ENCODE results near the gene ZDHHC5. TPM values are rescaled to one million over a fixed set of nuclear protein-coding genes. Genes with fewer than 3 reads are reported as not detected.
"Not testable (repeated sequence)": the region's sequence is repeated elsewhere in the genome, so short reads cannot be mapped to it uniquely, and the experiment has no call there.

ZDHHC5 gene
- total RNA-seq, 1 donor from 2014 or later, result 19.3 TPM

- H3K27ac ChIP-seq (ENCODE audit: low read depth, low read length), result peak within 1 kb of the TSS; percentile 84
- H3K4me1 ChIP-seq (ENCODE audit: control insufficient read depth in 3 of 3, insufficient read depth in 3 of 3, low read length in 3 of 3), result peaks cover 25 to 34% (median 26%) of the 10 kb centered on the region in 3 donors
- H3K4me3 ChIP-seq (ENCODE audit: low read length in 3 of 3), result peak within 1 kb of the TSS; percentile 97 to 100 (median 98)
- H3K9me3 ChIP-seq (ENCODE audit: control insufficient read depth in 3 of 3, low read length in 3 of 3), result no peaks in the 10 kb centered on the region
- peak within 1 kb of the TSS; percentile 85 to 99 (median 94) for H3K9ac ChIP-seq (ENCODE audit: low read depth in 1 of 3, low read length in 3 of 3)
- H3K36me3 ChIP-seq (ENCODE audit: control insufficient read depth in 3 of 3, insufficient read depth in 3 of 3, low read length in 3 of 3), result no peaks in the 10 kb centered on the region
- H3K27me3 ChIP-seq (ENCODE audit: control insufficient read depth in 3 of 3, insufficient read depth in 3 of 3, low read length in 3 of 3), result no peaks in the 10 kb centered on the region
Observed at GRCh38 chr11:57712256-57713150, 44.6 kb downstream of the ZDHHC5 start, which contains the start of gene TMX2. Gene TMX2, plus strand, starts transcription at chr11:57712593. Its CDS starts 26 bp downstream, at chr11:57712619.

GRCh38 chr11:57713835-57714234 lies 45.9 kb downstream of the ZDHHC5 start:
- Histone ChIP-seq H3K36me3 (ENCODE audit: control insufficient read depth in 3 of 3, insufficient read depth in 3 of 3, low read length in 3 of 3) (peaks cover 0 to 2% (median 0%) of the 10 kb centered on the region in 3 donors), H3K4me1 (ENCODE audit: control insufficient read depth in 3 of 3, insufficient read depth in 3 of 3, low read length in 3 of 3) (peaks cover 25 to 32% (median 26%) of the 10 kb centered on the region in 3 donors), H3K27me3 (ENCODE audit: control insufficient read depth in 3 of 3, insufficient read depth in 3 of 3, low read length in 3 of 3) (no peaks in the 10 kb centered on the region), H3K9me3 (ENCODE audit: control insufficient read depth in 3 of 3, low read length in 3 of 3) (no peaks in the 10 kb centered on the region), H3K9ac (ENCODE audit: low read depth in 1 of 3, low read length in 3 of 3) (peak overlapping the region; percentile 82 to 99 (median 94)), H3K27ac (ENCODE audit: low read depth, low read length) (no peak overlapping the region), H3K4me3 (ENCODE audit: low read length in 3 of 3) (peak overlapping the region; percentile 97 to 100 (median 98))

- H3K9me3 ChIP-seq (ENCODE audit: control insufficient read depth in 3 of 3, low read length in 3 of 3); H3K36me3 ChIP-seq (ENCODE audit: control insufficient read depth in 3 of 3, insufficient read depth in 3 of 3, low read length in 3 of 3); H3K4me3 ChIP-seq (ENCODE audit: low read length in 3 of 3); H3K27me3 ChIP-seq (ENCODE audit: control insufficient read depth in 3 of 3, insufficient read depth in 3 of 3, low read length in 3 of 3); H3K27ac ChIP-seq (ENCODE audit: low read depth, low read length); H3K9ac ChIP-seq (ENCODE audit: low read depth in 1 of 3, low read length in 3 of 3): not testable (repeated sequence)
- peaks cover 14 to 18% (median 16%) of the 10 kb centered on the region in 3 donors for H3K4me1 ChIP-seq (ENCODE audit: control insufficient read depth in 3 of 3, insufficient read depth in 3 of 3, low read length in 3 of 3)
Observed at GRCh38 chr11:57716726-57717125, 48.8 kb downstream of the ZDHHC5 start.

- no peak overlapping the region for H3K9ac ChIP-seq (ENCODE audit: low read depth in 1 of 3, low read length in 3 of 3)
Observed at GRCh38 chr11:57727185-57727584, 59.3 kb downstream of the ZDHHC5 start.

GRCh38 chr11:57728829-57729228 lies 60.9 kb downstream of the ZDHHC5 start:
- H3K9me3 ChIP-seq (ENCODE audit: control insufficient read depth in 3 of 3, low read length in 3 of 3), result no peaks in the 10 kb centered on the region
- no peaks in the 10 kb centered on the region for H3K27me3 ChIP-seq (ENCODE audit: control insufficient read depth in 3 of 3, insufficient read depth in 3 of 3, low read length in 3 of 3)
- no peak overlapping the region for H3K4me3 ChIP-seq (ENCODE audit: low read length in 3 of 3)
- H3K9ac ChIP-seq (ENCODE audit: low read depth in 1 of 3, low read length in 3 of 3), result no peak overlapping the region
- H3K27ac ChIP-seq (ENCODE audit: low read depth, low read length), result no peak overlapping the region
- H3K36me3 ChIP-seq (ENCODE audit: control insufficient read depth in 3 of 3, insufficient read depth in 3 of 3, low read length in 3 of 3), result no peaks in the 10 kb centered on the region
- H3K4me1 ChIP-seq (ENCODE audit: control insufficient read depth in 3 of 3, insufficient read depth in 3 of 3, low read length in 3 of 3), result no peaks in the 10 kb centered on the region

More at GRCh38 chr11:57727185-57727584, 59.3 kb downstream of the ZDHHC5 start:
- Histone ChIP-seq H3K27ac (ENCODE audit: low read depth, low read length) (no peak overlapping the region), H3K27me3 (ENCODE audit: control insufficient read depth in 3 of 3, insufficient read depth in 3 of 3, low read length in 3 of 3) (no peaks in the 10 kb centered on the region), H3K9me3 (ENCODE audit: control insufficient read depth in 3 of 3, low read length in 3 of 3) (no peaks in the 10 kb centered on the region), H3K36me3 (ENCODE audit: control insufficient read depth in 3 of 3, insufficient read depth in 3 of 3, low read length in 3 of 3) (no peaks in the 10 kb centered on the region), H3K4me1 (ENCODE audit: control insufficient read depth in 3 of 3, insufficient read depth in 3 of 3, low read length in 3 of 3) (no peaks in the 10 kb centered on the region), H3K4me3 (ENCODE audit: low read length in 3 of 3) (no peak overlapping the region)

GRCh38 chr11:57729479-57729878 lies 61.6 kb downstream of the ZDHHC5 start:
- Histone ChIP-seq H3K9me3 (ENCODE audit: control insufficient read depth in 3 of 3, low read length in 3 of 3) (no peaks in the 10 kb centered on the region), H3K4me1 (ENCODE audit: control insufficient read depth in 3 of 3, insufficient read depth in 3 of 3, low read length in 3 of 3) (no peaks in the 10 kb centered on the region), H3K4me3 (ENCODE audit: low read length in 3 of 3) (no peak overlapping the region), H3K9ac (ENCODE audit: low read depth in 1 of 3, low read length in 3 of 3) (no peak overlapping the region), H3K27ac (ENCODE audit: low read depth, low read length) (no peak overlapping the region), H3K27me3 (ENCODE audit: control insufficient read depth in 3 of 3, insufficient read depth in 3 of 3, low read length in 3 of 3) (no peaks in the 10 kb centered on the region), H3K36me3 (ENCODE audit: control insufficient read depth in 3 of 3, insufficient read depth in 3 of 3, low read length in 3 of 3) (no peaks in the 10 kb centered on the region)

GRCh38 chr11:57732661-57733060 lies 64.7 kb downstream of the ZDHHC5 start:
- H3K36me3 ChIP-seq (ENCODE audit: control insufficient read depth in 3 of 3, insufficient read depth in 3 of 3, low read length in 3 of 3), result peaks cover 0 to 2% (median 0%) of the 10 kb centered on the region in 3 donors

GRCh38 chr11:57735619-57736298 lies 67.8 kb downstream of the ZDHHC5 start:
- peaks cover 11 to 22% (median 12%) of the 10 kb centered on the region in 3 donors for H3K36me3 ChIP-seq (ENCODE audit: control insufficient read depth in 3 of 3, insufficient read depth in 3 of 3, low read length in 3 of 3)
- no peaks in the 10 kb centered on the region for H3K27me3 ChIP-seq (ENCODE audit: control insufficient read depth in 3 of 3, insufficient read depth in 3 of 3, low read length in 3 of 3)
- no peak overlapping the region for H3K27ac ChIP-seq (ENCODE audit: low read depth, low read length)
- no peaks in the 10 kb centered on the region for H3K9me3 ChIP-seq (ENCODE audit: control insufficient read depth in 3 of 3, low read length in 3 of 3)
- H3K4me3 ChIP-seq (ENCODE audit: low read length in 3 of 3), result no peak overlapping the region
- H3K9ac ChIP-seq (ENCODE audit: low read depth in 1 of 3, low read length in 3 of 3), result no peak overlapping the region
- H3K4me1 ChIP-seq (ENCODE audit: control insufficient read depth in 3 of 3, insufficient read depth in 3 of 3, low read length in 3 of 3), result peaks cover 0 to 4% (median 0%) of the 10 kb centered on the region in 3 donors

More at GRCh38 chr11:57732661-57733060, 64.7 kb downstream of the ZDHHC5 start:
- Histone ChIP-seq H3K27ac (ENCODE audit: low read depth, low read length) (no peak overlapping the region), H3K9me3 (ENCODE audit: control insufficient read depth in 3 of 3, low read length in 3 of 3) (no peaks in the 10 kb centered on the region), H3K27me3 (ENCODE audit: control insufficient read depth in 3 of 3, insufficient read depth in 3 of 3, low read length in 3 of 3) (no peaks in the 10 kb centered on the region), H3K9ac (ENCODE audit: low read depth in 1 of 3, low read length in 3 of 3) (no peak overlapping the region), H3K4me1 (ENCODE audit: control insufficient read depth in 3 of 3, insufficient read depth in 3 of 3, low read length in 3 of 3) (no peaks in the 10 kb centered on the region), H3K4me3 (ENCODE audit: low read length in 3 of 3) (no peak overlapping the region)

- H3K36me3 ChIP-seq (ENCODE audit: control insufficient read depth in 3 of 3, insufficient read depth in 3 of 3, low read length in 3 of 3), result peaks cover 38 to 50% (median 39%) of the 10 kb centered on the region in 3 donors
- peak within 1 kb of the TSS; percentile 94 for H3K27ac ChIP-seq (ENCODE audit: low read depth, low read length)
- peak within 1 kb of the TSS; percentile 97 to 99 (median 97) for H3K9ac ChIP-seq (ENCODE audit: low read depth in 1 of 3, low read length in 3 of 3)
- no peaks in the 10 kb centered on the region for H3K9me3 ChIP-seq (ENCODE audit: control insufficient read depth in 3 of 3, low read length in 3 of 3)
- no peaks in the 10 kb centered on the region for H3K27me3 ChIP-seq (ENCODE audit: control insufficient read depth in 3 of 3, insufficient read depth in 3 of 3, low read length in 3 of 3)
- H3K4me3 ChIP-seq (ENCODE audit: low read length in 3 of 3), result peak within 1 kb of the TSS; percentile 88 to 96 (median 95)
- H3K4me1 ChIP-seq (ENCODE audit: control insufficient read depth in 3 of 3, insufficient read depth in 3 of 3, low read length in 3 of 3), result peaks cover 9 to 20% (median 14%) of the 10 kb centered on the region in 3 donors
Observed at GRCh38 chr11:57741132-57742086, 73.5 kb downstream of the ZDHHC5 start, which contains the start of gene SELENOH. Gene SELENOH, plus strand, starts transcription at chr11:57741491. Its CDS starts 105 bp downstream, at chr11:57741596.

Data from skeletal muscle tissue (tissue), 4 donors.